ENCODE results near the gene FOXK1. TPM values are rescaled to one million over a fixed set of nuclear protein-coding genes. Genes with fewer than 3 reads are reported as not detected.

FOXK1 gene
- total and polyA plus RNA-seq, 2 experiments from 2014 or later: 2.3 to 12.7 TPM

- TF ChIP-seq ZNF462 (CRISPR knock-in tag; IDR thresholded peaks at IDR 0.05) (no peak), ETS1 (IDR thresholded peaks at IDR 0.05) (no peak), EZH2 (IDR thresholded peaks at IDR 0.05; ENCODE audit: low read depth, unreplicated experiment) (no peak)
Observed at GRCh38 chr7:4806983-4807597, 125.0 kb downstream of the FOXK1 start (continued).

GRCh38 chr7:4807598-4808016 is 125.5 kb downstream of the FOXK1 start:
- Mint-ChIP-seq H3K4me3 (no peak overlapping the region), H3K9me3 (0 out of 3 replicates have a peak, but pooled peaks cover 1% of the 10 kb centered on the region), H3K36me3 (ENCODE audit: low read depth) (no peaks in the 10 kb centered on the region; the same call in 2 of the 3 replicates), H3K4me1 (peaks cover 5% of the 10 kb centered on the region), H3K27me3 (ENCODE audit: insufficient read depth, low read depth, poor library complexity) (peaks cover 8% of the 10 kb centered on the region), H3K27ac (no peak overlapping the region)
- H3K79me2 ChIP-seq (replicated peaks; ENCODE audit: insufficient read depth): no peaks in the 10 kb centered on the region
- no peak for ATAC-seq
- no peak overlapping the region for H3K27ac ChIP-seq (ENCODE audit: low read depth)
- no peak overlapping the region for H3K4me2 ChIP-seq
- no peaks in the 10 kb centered on the region for H3K27me3 ChIP-seq (ENCODE audit: insufficient read depth)
- H3K9me2 ChIP-seq (ENCODE audit: insufficient read depth): no peaks in the 10 kb centered on the region
- H3K36me3 ChIP-seq (ENCODE audit: insufficient read depth): no peaks in the 10 kb centered on the region
- H3F3A ChIP-seq (replicated peaks; ENCODE audit: low read depth): no peaks in the 10 kb centered on the region
- H3K4me3 ChIP-seq: no peak overlapping the region
- H3K4me1 ChIP-seq (ENCODE audit: insufficient read depth): peaks cover 3% of the 10 kb centered on the region; the same call in 1 of the 2 replicates
- DNase-seq (ENCODE audit: low spot score): no peak
- H4K20me1 ChIP-seq (replicated peaks; ENCODE audit: insufficient read depth): no peaks in the 10 kb centered on the region
- no peak overlapping the region for H2AFZ ChIP-seq
- TF ChIP-seq ZNF331 (CRISPR knock-in tag; IDR thresholded peaks at IDR 0.05; ENCODE audit: low read depth) (no peak), STAT1 (IDR thresholded peaks at IDR 0.05; ENCODE audit: unreplicated experiment) (no peak), ETS1 (IDR thresholded peaks at IDR 0.05) (no peak), EZH2phosphoT487 (IDR thresholded peaks at IDR 0.05; ENCODE audit: unreplicated experiment) (no peak), NANOG (IDR thresholded peaks at IDR 0.05; ENCODE audit: borderline replicate concordance) (no peak), CREB1 (CRISPR knock-in tag; IDR thresholded peaks at IDR 0.05; ENCODE audit: low read depth) (no peak), CTCF (conservative IDR thresholded peaks at IDR 0.05; ENCODE audit: low read depth in 2 of 2) (no peak), POLR2AphosphoS5 (IDR thresholded peaks at IDR 0.05; ENCODE audit: low read depth) (no peak), REST (IDR thresholded peaks at IDR 0.05; ENCODE audit: unreplicated experiment) (no peak)
